ENCODE results near the gene KRTAP5-7.
A peak's percentile ranks its signal among the peaks of the same experiment; 100 is the strongest.
"Not testable (repeated sequence)": the region's sequence is repeated elsewhere in the genome, so short reads cannot be mapped to it uniquely, and the experiment has no call there.

KRTAP5-7 gene, protein sequence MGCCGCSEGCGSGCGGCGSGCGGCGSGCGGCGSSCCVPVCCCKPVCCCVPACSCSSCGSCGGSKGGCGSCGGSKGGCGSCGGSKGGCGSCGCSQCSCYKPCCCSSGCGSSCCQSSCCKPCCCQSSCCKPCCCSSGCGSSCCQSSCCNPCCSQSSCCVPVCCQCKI

DNA sequence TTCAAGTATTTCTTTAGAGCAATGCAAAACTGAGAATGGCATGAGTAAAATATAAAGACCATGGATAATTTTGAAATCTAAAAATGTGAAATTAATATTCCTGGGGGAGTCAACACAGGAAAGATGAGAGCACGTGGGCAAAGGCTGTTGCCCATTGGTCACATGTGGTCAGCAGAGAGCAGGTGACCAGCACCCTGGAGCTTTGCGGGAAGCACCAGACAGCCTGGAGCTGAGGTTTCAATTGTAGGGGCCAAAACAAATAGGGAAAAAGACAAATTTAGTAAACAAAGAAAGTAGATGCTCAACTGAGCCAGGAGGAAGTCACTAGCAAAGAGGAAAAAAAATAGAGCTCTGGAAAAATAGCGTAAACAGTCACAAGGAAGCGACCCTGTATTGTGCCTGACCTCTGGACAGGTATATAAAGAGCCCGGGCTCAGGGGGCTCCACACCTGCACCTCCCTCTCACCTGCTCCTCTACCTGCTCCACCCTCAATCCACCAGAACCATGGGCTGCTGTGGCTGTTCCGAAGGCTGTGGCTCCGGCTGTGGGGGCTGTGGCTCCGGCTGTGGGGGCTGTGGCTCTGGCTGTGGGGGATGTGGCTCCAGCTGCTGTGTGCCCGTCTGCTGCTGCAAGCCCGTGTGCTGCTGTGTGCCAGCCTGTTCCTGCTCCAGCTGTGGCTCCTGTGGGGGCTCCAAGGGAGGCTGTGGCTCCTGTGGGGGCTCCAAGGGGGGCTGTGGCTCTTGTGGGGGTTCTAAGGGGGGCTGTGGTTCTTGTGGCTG is at the start of gene KRTAP5-7:
Gene KRTAP5-7 (plus strand): TSS at position 472 of the 780 bp plus-strand sequence. CDS start 34 bp downstream, at position 506.
- not testable (repeated sequence) for FAIRE-seq; DNase-seq (ENCODE audit: insufficient read length, low spot score)

DNA sequence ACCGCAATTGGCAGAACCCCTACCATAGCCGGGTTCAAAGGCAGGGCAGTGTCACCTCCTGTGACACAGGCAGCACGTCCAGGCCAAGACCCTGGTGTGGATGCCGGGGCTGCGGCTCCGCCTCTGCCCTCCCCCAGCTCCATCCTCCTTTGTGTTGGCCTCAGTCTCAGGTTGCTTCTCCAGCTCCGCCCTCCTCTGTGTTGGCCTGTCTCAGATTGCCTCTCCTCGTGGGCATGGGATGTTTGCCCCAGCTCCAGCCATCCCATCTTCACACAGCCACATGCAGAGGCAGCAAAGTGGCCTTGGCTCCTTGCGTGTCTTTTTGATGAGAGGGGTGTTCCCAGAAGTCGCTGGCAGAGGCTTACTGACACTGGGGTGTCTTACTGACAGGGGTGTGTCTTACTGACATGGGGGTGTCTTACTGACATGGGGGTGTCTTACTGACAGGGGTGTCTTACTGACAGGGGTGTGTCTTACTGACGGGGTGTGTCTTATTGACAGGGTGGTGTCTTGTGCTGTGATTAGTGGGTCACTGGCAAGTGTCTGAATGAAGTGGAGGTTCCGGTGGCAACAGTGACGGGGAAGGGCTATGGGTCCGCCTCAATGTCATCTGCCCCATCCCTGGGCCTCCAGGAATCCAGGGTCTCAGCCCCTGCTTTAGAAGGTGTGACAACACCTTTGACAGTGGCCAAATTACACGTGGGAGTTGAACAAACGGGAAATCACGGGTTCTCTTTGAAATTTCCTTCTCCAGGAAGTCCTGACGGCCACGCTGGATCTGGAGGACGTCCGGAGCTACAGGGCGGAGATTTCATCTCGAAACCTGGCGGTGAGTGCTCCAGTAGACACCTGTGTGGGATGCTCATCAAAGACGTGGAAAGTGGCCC is 49.2 kb upstream of the KRTAP5-7 start:
- DNase-seq (ENCODE audit: insufficient read length, low spot score) (no peak), FAIRE-seq (no peak)

DNA sequence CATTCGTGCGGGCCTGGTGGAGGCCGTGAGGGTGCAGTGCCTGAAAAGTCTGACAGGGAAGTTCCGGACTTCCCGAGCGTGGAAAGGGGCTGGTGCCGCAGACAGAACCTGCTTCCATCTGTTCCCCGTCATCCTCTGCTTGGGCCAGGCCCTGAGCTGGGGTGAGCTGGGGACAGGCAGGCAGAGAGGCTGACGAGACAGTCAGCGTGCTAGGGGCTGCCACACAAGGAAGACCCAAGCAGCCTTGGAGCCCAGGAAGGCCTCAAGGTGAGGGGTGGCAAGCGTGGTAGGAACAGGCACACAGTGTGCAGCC is 48.6 kb upstream of the KRTAP5-7 start:
- no peak for FAIRE-seq
- DNase-seq (ENCODE audit: insufficient read length, low spot score), result no peak

DNA sequence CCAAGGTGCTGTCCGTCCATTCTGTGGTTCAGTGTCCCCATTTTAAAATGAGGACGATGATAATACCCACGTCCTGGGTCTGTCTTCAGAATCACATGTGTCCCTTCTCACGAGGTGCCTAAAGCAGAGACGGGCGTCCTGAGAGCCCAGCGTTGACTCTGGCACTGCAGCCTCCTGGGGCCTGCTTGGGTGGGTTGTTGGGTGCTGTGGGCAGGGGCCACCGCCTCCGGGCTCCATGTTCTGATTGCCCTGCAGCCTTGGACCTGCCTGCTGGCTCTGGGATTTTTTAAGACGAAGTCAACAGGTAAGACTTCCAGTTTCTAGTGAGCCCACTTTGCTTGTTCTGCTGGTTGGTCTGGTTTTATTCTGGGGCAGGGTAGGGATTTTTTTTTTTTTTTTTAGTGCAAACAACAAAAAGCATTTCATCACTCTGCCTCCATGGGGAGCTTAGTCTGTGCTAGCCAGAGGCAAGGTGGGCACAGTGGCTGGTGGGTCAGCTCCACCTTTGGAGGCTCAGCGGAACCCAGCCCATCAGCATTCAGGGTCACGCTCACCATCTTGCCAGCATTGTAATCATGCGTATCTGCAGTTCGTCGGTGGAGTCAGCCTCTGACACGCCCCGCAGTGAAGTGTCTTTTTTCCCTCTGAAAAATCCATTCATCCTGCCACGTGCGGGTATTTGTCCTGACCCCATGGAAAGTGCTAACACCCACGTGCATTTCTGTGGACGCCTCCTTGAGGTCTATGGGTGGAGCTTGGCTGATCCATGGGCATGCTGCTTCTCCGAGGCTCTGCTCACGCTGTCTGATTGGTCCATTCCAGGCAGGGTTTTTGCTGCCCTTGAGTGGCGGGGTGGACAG is 45.7 kb upstream of the KRTAP5-7 start:
- FAIRE-seq (no peak), DNase-seq (ENCODE audit: insufficient read length, low spot score) (no peak)

DNA sequence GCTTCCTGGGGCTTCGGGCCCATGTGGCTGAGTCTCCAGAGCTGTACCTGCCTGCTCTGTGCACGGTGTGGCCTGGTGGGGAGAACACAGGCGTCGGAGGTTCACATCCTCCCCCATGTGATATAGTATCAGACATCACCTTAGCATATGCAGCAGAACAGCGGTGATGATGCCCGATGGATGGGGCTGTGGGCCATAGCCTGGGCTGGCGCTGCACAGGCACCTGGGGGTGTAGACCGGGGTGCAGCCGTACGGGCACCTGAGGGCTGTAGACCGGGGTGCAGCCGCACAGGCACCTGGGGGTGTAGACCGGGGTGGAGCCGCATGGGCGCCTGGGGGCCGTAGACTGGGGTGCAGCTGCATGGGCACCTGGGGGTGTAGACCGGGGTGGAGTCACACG is 44.9 kb upstream of the KRTAP5-7 start:
- no peak for DNase-seq (ENCODE audit: insufficient read length, low spot score)
- no peak for FAIRE-seq

DNA sequence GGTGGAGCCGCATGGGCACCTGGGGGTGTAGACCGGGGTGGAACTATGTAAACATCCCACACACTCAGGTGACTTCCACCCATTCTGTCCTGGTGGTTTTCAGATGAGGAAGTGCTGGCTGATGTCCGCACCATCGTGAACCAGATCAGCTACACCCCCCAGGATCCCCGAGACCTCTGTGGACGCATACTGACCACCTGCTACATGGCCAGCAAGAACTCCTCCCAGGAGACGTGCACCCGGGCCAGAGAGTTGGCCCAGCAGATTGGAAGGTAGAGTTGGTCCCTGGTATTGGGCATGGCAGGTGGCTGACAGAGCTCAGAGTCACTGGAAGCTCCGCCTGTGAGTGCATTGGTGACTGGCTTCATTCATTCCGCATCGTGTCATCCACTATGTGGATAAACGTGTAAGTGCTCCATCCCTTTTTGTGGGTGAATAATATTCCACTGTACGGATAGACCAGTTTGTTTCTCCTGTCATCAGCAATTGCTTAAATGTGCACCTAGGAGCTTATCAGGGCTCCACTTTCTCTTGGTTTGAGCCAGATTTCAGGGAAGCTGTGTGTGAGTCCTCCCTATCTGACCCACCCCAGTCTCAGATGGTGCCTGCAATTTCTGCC is 44.2 kb upstream of the KRTAP5-7 start:
- no peak for DNase-seq (ENCODE audit: insufficient read length, low spot score)
- no peak for FAIRE-seq

DNA sequence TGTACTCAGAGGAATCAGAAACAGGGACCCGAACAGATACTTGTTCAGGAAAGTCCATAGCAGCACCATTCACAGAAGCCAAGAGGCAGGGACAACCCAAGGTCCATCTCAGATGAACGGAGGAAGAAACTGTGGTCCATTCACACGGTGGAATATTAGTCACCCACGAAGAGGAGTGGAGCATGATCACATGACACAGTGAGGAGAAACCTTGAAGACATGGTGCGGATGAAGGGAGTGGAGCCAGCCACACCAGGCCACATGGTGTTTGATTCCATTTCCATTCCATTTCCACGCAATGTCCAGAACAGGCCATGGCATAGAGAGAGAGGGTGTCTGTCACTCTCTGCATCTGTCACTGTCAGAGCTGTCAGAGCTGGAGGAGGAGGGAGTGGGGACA is 43.4 kb upstream of the KRTAP5-7 start:
- DNase-seq (ENCODE audit: insufficient read length, low spot score) (no peak), FAIRE-seq (no peak)

DNA sequence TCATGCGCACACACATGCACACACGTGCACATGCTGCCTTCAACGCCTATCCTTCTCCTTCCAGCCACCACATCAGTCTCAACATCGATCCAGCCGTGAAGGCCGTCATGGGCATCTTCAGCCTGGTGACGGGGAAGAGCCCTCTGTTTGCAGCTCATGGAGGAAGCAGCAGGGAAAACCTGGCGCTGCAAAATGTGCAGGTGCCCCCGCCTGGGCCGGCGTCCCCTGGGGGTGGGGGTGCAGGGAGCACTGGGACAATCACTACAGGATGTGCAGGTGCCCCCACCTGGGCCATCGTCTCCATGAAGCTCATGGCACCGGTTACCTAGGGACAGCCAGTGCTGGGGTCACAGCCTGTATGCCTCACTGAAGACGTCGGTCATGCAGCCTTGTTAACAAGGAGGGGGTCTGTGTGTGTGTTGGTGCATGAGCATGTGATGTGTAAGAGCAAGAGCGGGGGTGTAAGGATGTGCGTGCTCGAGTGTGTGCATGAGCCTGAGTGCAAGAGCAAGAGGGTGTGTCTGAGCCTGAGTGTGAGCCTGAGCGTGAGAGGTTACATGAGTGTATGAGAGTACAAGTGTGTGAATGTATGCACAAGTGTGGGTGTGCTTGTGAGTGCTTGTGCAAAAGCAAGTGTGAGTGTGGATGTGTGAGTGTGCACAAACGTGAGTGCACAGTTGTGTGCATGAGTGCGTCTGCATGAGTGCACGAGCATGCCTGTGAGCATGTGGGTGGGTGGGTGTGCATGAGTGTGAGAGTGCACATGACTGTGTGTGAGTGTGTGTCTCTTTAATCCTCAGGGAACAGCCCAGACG is 42.6 kb upstream of the KRTAP5-7 start:
- DNase-seq (ENCODE audit: insufficient read length, low spot score), result no peak
- FAIRE-seq, result no peak

DNA sequence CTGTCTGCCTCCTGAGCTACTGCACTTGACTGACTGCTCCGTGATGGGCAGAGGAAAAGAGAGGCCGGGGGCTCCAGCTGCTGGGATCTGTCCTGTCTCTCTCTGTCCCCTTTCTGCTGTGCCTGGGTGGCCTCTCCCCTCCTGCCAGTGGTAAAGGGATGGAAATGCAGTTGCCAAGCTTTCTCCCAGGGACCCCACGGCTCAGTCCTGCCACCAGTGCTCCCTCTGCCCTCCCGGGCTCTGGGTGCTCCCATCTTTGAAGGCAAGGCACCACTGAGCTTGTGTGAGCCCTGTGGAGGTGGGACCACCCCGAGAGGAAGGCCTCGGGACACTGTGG is 42.0 kb upstream of the KRTAP5-7 start:
- no peak for FAIRE-seq

DNA sequence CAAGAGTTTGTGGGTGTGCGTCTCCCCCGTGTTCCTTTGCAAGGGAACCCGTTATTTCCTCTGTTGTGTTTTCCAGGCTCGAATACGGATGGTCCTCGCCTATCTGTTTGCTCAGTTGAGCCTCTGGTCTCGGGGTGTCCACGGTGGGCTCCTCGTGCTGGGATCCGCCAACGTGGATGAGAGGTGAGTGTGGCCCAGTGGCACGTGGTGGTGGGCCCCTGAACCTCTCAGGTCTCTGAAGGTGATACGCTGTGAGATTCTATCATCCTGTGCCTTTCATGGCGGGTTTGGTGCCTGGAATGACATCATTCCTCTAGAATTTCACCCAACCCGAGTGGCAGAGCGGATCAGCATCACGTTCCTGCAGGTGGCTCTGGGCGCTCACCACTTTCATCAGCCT is 41.6 kb upstream of the KRTAP5-7 start:
- DNase-seq (ENCODE audit: insufficient read length, low spot score) (no peak), FAIRE-seq (no peak)

More for the DNA sequence above, 42.0 kb upstream of the KRTAP5-7 start:
- no peak for DNase-seq (ENCODE audit: insufficient read length, low spot score)

DNA sequence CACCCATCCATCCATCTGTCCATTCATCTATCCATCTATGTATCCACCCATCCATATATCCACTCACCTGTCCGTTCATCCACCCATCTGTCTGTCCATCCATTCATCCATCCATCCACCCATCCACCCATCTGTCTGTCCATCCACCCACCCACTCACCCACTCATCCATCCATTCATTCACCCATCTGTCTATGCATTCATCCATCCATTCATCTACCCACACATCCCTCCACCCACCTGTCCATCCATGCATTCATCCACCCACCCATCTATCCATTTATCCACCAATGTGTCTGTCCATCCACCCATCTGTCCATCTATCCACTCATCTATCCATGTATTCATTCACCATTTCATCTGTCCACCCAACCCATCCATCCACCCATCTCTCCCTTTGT is 40.7 kb upstream of the KRTAP5-7 start:
- no peak for DNase-seq (ENCODE audit: insufficient read length, low spot score)
- no peak for FAIRE-seq

DNA sequence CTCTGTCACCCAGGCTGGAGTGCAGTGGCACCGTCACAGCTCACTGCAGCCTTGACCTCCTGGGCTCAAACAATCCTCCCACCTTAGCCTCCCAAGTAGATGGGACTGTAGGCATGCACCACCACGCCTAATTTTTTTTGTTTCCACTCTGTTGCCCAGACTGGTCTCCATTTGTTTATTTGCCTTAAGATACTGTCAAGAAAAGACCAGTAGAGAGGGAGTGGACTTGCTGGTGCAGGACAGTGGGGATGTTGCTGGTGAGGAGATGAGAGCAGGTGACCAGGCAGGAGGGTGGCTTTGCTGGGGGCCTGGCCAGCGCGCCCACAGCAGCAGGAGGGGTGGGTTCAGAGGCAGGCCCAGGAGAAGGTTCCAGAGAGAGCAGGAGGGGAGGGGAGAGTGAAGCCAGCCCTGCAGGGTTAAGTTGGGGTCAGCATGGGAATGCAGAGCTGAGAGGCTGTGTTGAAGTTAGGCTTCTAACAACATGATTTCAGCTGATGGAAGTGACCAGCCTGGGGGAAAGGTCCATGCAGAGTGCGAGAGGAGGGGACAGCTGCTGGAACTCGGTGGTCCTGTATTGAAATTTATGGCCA is 38.3 kb upstream of the KRTAP5-7 start:
- no peak for FAIRE-seq
- no peak for DNase-seq (ENCODE audit: insufficient read length, low spot score)

DNA sequence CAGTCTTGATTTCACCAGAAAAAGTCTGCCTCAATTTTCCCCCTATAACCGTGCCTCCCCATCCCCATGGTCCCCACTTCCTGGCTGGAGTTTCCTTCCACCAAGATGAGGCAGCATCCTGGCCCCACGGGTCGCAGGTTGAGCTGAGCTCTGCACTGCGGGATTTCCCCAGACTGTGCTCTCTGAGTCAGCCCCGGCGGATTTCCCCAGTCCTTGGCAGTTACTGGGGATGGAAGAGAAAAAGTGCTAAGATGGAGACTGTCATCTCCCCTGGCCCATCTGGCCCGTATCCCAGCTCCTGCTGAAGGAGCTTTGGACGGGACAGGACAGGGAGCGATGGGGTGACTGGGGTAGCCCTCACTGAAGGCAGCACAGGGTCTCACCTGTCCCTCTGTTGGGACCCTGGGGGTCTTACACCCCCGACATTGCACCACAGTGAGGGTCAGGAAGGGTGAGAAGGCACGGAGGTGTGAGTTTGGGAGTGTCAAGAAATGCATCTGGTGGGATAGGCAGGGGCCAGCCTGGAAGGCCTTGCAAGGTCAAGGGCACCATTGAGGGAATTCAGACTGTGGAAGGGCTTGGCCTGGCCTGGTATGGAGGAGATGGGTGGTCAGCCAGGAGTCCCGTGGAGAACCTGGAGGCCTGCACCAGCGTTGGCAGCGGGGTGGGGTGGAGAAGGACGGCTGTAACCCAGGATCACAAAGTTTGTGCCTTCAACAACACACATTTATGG is 37.6 kb upstream of the KRTAP5-7 start:
- DNase-seq (ENCODE audit: insufficient read length, low spot score) (peak; percentile 54), FAIRE-seq (no peak)

DNA sequence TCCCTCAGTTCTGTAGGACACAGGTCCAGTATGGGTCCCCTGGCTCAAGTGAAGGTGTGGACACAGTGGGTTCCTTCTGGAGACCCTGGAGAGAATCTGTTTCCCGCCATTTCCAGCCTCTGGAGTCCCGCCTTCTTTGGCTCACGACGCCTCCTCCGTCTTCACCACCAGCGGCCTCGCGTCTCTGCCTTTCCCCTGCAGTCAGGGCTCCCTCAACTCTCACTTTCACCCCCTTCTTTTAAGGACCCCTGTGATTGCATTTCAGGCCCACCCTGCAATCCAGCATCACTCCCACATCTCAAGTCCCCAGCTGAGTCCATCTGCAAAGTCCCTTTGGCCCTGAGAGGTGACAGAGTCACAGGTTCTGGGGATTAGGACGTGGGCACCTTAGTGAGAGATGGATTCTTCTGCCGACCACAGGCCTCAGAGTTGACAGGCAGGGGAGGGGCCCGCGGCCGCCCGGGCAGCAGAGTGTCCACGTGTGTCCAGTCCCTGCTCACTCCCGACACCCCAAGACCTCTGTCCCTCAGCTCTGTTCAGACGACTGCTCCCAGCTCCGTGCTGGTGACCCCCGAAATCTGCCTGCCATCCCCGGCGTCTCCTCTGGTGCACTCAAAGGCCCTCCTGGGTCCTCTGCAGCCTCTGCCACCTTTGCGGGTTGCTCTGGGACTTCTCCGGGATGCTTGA is 36.9 kb upstream of the KRTAP5-7 start:
- DNase-seq (ENCODE audit: insufficient read length, low spot score) (no peak), FAIRE-seq (no peak)

DNA sequence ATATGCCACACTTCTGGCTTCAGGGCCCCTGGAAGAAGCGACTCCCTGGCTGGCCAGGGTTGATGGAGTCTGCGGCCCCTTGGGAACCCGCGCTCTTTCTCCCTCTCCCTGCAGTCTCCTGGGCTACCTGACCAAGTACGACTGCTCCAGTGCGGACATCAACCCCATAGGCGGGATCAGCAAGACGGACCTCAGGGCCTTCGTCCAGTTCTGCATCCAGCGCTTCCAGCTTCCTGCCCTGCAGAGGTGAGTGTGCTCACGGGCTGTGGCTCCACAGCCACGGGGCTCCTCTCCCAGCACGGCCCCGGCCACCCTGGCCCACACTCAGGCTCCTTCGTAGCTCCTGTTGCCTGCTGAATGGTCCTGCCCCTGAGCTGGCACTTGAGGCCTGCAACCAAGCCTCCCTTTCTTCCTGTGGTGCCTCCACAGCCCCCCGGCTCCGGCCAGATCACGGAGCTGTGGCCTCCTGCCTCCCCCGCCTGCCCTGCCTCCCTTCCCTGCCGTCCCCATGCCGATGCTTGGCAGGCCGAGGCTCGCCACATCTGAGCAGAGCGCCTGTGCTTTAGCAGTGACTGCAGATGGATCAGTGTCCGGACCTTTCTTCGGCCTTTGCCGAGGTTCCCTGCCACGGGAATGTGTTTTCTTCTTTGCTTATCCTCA is 36.2 kb upstream of the KRTAP5-7 start:
- DNase-seq (ENCODE audit: insufficient read length, low spot score), result no peak
- FAIRE-seq, result no peak

DNA sequence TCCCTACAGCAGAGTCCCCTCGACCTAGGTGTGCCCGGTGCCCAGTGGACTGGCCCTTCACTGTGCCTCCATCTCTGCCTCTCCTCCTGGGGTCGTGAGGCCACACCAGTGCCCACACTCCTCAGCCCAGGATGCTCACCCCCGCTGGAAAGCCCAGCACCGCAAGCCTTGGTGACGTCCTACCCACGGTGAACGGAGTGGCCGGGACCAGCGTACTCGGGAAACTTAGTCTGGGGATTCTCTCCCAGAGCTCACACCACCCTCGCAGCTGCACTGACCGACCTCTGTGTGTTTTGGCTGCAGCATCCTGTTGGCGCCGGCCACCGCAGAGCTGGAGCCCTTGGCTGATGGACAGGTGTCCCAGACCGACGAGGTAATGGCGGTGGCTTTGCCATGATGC is 35.5 kb upstream of the KRTAP5-7 start:
- DNase-seq (ENCODE audit: insufficient read length, low spot score) (no peak), FAIRE-seq (no peak)

DNA sequence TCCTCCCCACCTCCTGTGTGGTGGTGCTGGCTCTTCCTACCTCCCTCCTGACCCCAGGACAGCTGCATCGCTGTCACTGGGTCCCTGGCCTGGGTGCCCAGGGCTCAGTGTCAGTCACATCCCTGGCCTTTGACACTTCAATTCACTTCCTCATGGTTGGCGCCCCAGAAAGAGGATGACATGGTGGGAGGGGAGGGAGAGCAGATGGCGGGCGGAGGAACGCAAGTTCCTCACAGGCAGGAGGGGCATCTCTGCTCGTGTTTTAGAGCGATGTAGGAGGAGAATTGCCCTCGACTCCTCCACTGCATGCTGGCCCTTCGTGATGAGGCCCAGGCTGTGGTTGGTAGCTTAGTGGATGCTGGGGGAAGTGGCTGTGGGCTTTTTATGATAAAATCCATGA is 35.1 kb upstream of the KRTAP5-7 start:
- DNase-seq (ENCODE audit: insufficient read length, low spot score) (no peak), FAIRE-seq (no peak)
